HepG2 (cell line): ENCODE data around the gene BBLN. TPM values are rescaled to one million over a fixed set of nuclear protein-coding genes. Genes with fewer than 3 reads are reported as not detected.

Source experiments
- AHDC1 ChIP-seq: sonication (generic); formaldehyde crosslinking; IDR thresholded peaks from 2 replicates; pipeline ENCODE4 v1.5.1; 2020; ENCODE audit warnings: mild to moderate bottlenecking, missing genetic modification reagents, borderline replicate concordance
- ATF7-NPFF ChIP-seq: sonication (generic); formaldehyde crosslinking; IDR thresholded peaks from 2 replicates; pipeline ENCODE4 v1.8.1; 2023; ENCODE audit warnings: mild to moderate bottlenecking, low read depth, missing genetic modification reagents, moderate library complexity
- ATM ChIP-seq: fragments of 450-650 bp; IDR thresholded peaks from 2 replicates; pipeline ENCODE4 v1.7.1; 2017; ENCODE audit warnings: mild to moderate bottlenecking, borderline replicate concordance
- EP300 ChIP-seq, 3 experiments: sonication (generic) in 1 of 3; formaldehyde crosslinking in 1 of 3; IDR thresholded peaks; 2 replicates each; pipeline versions ENCODE4 v1.5.1 to v1.6.1; 2011 to 2020; ENCODE audit warnings: low read depth in 2 of 3, low read length in 2 of 3, borderline replicate concordance in 1 of 3, improper control_type of control experiment in 1 of 3, mild to moderate bottlenecking in 1 of 3, missing genetic modification reagents in 1 of 3, moderate library complexity in 1 of 3
- GATA4 ChIP-seq: sonication (generic); IDR thresholded peaks from 2 replicates; pipeline ENCODE4 v1.6.1; 2016; ENCODE audit warnings: antibody characterized with exemption, low read depth, borderline replicate concordance
- PLRG1 ChIP-seq: fragments of 450-650 bp; conservative IDR thresholded peaks from 2 replicates; pipeline ENCODE4 v1.6.1; 2016
- PRMT3 ChIP-seq: sonication (generic); formaldehyde crosslinking; IDR thresholded peaks from 2 replicates; pipeline ENCODE4 v1.8.1; 2022; ENCODE audit warnings: low read depth, mild to moderate bottlenecking, moderate library complexity, missing genetic modification reagents, borderline replicate concordance
- RAD51 ChIP-seq: fragments of 450-650 bp; IDR thresholded peaks from 2 replicates; pipeline ENCODE4 v1.6.1; 2016; ENCODE audit warnings: borderline replicate concordance
- TBL1XR1 ChIP-seq: fragments of 150-350 bp; IDR thresholded peaks from 2 replicates; pipeline ENCODE4 v1.6.1; 2014; ENCODE audit warnings: borderline replicate concordance, low read length; ENCODE audit not compliant: partially characterized antibody
- TBX2 ChIP-seq: sonication (generic); formaldehyde crosslinking; IDR thresholded peaks from 2 replicates; pipeline ENCODE4 v1.5.0; 2020; ENCODE audit warnings: missing genetic modification reagents, mild to moderate bottlenecking, borderline replicate concordance
- WIZ ChIP-seq: sonication (generic); formaldehyde crosslinking; IDR thresholded peaks from 2 replicates; pipeline ENCODE4 v1.5.1; 2020; ENCODE audit warnings: mild to moderate bottlenecking, missing genetic modification reagents
- ZNF101 ChIP-seq: sonication (generic); formaldehyde crosslinking; IDR thresholded peaks from 2 replicates; pipeline ENCODE4 v1.4.0; 2020; ENCODE audit warnings: mild to moderate bottlenecking, low read depth, missing genetic modification reagents, borderline replicate concordance
- ZNF136 ChIP-seq: sonication (generic); formaldehyde crosslinking; IDR thresholded peaks from 2 replicates; pipeline ENCODE4 v1.8.1; 2022; ENCODE audit warnings: low read depth, mild to moderate bottlenecking, moderate library complexity, missing genetic modification reagents
- ZNF20 ChIP-seq: sonication (generic); formaldehyde crosslinking; IDR thresholded peaks from 2 replicates; pipeline ENCODE4 v1.4.0; 2020; ENCODE audit warnings: mild to moderate bottlenecking, moderate library complexity, missing genetic modification reagents
- ZNF335 ChIP-seq: sonication (generic); formaldehyde crosslinking; IDR thresholded peaks from 2 replicates; pipeline ENCODE4 v1.4.0; 2020; ENCODE audit warnings: missing genetic modification reagents
- ZNF350 ChIP-seq: sonication (generic); formaldehyde crosslinking; IDR thresholded peaks from 2 replicates; pipeline ENCODE4 v1.4.0; 2020; ENCODE audit warnings: mild to moderate bottlenecking, low read depth, missing genetic modification reagents, borderline replicate concordance
- ZNF382 ChIP-seq: sonication (generic); formaldehyde crosslinking; IDR thresholded peaks from 2 replicates; pipeline ENCODE4 v1.5.0; 2020; ENCODE audit warnings: missing genetic modification reagents, mild to moderate bottlenecking, borderline replicate concordance
- ZNF883 ChIP-seq: sonication (generic); formaldehyde crosslinking; IDR thresholded peaks from 2 replicates; pipeline ENCODE4 v1.5.1; 2020; ENCODE audit warnings: mild to moderate bottlenecking, missing genetic modification reagents; ENCODE audit errors: not compliant biosample characterization
- polyA plus RNA-seq, 8 experiments: library from polyadenylated mRNA; depleted of rRNA in 3 of 8; stranded (reverse) in 7 of 8; unstranded in 1 of 8; fragments of >200 nt; fragmentation: Illumina TruSeq in 4 of 8; extraction: Trizol in 4 of 8; gene quantifications; 2 replicates each; pipeline versions ENCODE4 v1.2.1 to v1.2.3, GENCODE V29; 2011 to 2016; ENCODE audit warnings: low read depth in 4 of 8, missing spikeins in 1 of 8, mixed read lengths in 1 of 8; ENCODE audit not compliant: insufficient read depth in 1 of 8
- total RNA-seq, 5 experiments: library from RNA; depleted of rRNA; stranded (reverse); fragments of >200 nt; fragmentation: Illumina TruSeq; extraction: Trizol; gene quantifications; 2 replicates each; pipeline ENCODE4 v1.2.3, GENCODE V29; 2016; ENCODE audit warnings: low read depth in 1 of 5
- TF ChIP-seq, protein P1 (sequence below): sonication (generic); formaldehyde crosslinking; IDR thresholded peaks from 2 replicates; pipeline ENCODE4; 2020; ENCODE audit warnings: missing genetic modification reagents, mild to moderate bottlenecking, borderline replicate concordance

Gene BBLN
- total and polyA plus RNA-seq, 2 of the 13 experiments (the other 11 are each of a cell fraction or from before 2014, with no cell fraction given): 27.6 to 33.1 TPM

GRCh38 chr9:128159784-128160602 lies at the start of gene BBLN (continued):
- TF ChIP-seq ZNF20 (CRISPR knock-in tag) (no peak), ATM (no peak), AHDC1 (CRISPR knock-in tag) (no peak), PLRG1 (no peak), ZNF101 (CRISPR knock-in tag) (no peak), RAD51 (no peak), ATF7-NPFF (CRISPR knock-in tag) (peak; percentile 26; the same call in 1 of the 2 replicates), ZNF883 (CRISPR knock-in tag) (peak; percentile 20), GATA4 (no peak), WIZ (CRISPR knock-in tag) (0 out of 2 replicates have a peak, but pooled peaks have one; percentile 37), ZNF136 (no peak), ZNF335 (CRISPR knock-in tag) (peak; percentile 89; the same call in 1 of the 2 replicates), TBX2 (CRISPR knock-in tag) (peak; percentile 67; the same call in 1 of the 2 replicates), TBL1XR1 (no peak), EP300 (IDR thresholded peaks at IDR 0.05; ENCODE audit: low read depth in 2 of 2, low read length in 2 of 2) (peak in 1 of 2 experiments; percentile 18; a peak in 1 of 4 replicates), EP300 (CRISPR knock-in tag; IDR thresholded peaks at IDR 0.05; ENCODE audit: borderline replicate concordance) (no peak; the same call in 1 of the 2 replicates), ZNF382 (no peak), PRMT3 (CRISPR knock-in tag) (no peak), ZNF350 (CRISPR knock-in tag) (peak; percentile 66; the same call in 1 of the 2 replicates)
- TF ChIP-seq, protein P1, sequence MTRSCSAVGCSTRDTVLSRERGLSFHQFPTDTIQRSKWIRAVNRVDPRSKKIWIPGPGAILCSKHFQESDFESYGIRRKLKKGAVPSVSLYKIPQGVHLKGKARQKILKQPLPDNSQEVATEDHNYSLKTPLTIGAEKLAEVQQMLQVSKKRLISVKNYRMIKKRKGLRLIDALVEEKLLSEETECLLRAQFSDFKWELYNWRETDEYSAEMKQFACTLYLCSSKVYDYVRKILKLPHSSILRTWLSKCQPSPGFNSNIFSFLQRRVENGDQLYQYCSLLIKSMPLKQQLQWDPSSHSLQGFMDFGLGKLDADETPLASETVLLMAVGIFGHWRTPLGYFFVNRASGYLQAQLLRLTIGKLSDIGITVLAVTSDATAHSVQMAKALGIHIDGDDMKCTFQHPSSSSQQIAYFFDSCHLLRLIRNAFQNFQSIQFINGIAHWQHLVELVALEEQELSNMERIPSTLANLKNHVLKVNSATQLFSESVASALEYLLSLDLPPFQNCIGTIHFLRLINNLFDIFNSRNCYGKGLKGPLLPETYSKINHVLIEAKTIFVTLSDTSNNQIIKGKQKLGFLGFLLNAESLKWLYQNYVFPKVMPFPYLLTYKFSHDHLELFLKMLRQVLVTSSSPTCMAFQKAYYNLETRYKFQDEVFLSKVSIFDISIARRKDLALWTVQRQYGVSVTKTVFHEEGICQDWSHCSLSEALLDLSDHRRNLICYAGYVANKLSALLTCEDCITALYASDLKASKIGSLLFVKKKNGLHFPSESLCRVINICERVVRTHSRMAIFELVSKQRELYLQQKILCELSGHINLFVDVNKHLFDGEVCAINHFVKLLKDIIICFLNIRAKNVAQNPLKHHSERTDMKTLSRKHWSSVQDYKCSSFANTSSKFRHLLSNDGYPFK (CRISPR knock-in tag): peak; percentile 15; the same call in 1 of the 2 replicates
